GM12872 (cell line): ENCODE measurements around the gene EPS8L2.

ENCODE experiments used
- TF ChIP-seq, protein P1 (sequence below): IDR thresholded peaks from 3 replicates; pipeline ENCODE4 v1.5.1; 2011; ENCODE audit warnings: low read depth, mild to moderate bottlenecking, low read length, moderate library complexity; ENCODE audit not compliant: insufficient read depth

EPS8L2 gene

DNA sequence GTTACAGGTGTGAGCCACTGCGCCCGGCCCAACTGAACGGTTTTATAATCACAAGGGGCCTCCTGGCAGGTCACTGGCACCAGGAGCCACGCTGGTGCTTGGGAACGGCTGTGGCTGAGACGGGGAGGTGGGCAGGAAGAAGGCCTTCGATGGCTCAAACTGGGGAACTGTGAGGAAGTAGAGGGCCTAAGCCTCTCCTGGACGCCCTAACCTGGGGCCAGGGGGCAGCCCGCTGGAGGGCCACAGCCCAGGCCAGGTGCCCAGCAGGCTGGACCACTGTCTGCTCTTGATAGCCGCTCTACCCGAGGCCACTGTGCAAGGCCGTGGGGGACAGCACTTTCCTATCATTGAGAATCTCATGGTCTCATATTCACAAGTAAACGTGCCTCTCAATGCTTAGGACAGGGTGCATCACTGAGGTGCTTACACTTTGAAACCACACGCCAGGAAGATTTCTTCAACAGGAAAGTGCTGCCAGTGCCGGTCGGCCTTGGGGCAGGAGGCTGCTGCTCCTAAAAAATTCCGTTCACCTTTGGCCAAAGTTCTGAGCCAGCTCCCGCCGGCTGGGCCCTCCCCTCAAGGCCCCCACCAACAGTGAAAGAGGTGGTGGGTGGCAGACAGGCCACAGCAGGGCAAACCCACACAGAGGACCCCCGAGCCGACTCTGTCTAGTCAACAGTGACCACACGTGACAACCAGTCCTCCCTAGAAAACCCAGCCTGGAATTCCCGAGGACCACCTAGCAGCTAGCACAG, 64.0 kb downstream of the EPS8L2 start:
- TF ChIP-seq, protein P1, sequence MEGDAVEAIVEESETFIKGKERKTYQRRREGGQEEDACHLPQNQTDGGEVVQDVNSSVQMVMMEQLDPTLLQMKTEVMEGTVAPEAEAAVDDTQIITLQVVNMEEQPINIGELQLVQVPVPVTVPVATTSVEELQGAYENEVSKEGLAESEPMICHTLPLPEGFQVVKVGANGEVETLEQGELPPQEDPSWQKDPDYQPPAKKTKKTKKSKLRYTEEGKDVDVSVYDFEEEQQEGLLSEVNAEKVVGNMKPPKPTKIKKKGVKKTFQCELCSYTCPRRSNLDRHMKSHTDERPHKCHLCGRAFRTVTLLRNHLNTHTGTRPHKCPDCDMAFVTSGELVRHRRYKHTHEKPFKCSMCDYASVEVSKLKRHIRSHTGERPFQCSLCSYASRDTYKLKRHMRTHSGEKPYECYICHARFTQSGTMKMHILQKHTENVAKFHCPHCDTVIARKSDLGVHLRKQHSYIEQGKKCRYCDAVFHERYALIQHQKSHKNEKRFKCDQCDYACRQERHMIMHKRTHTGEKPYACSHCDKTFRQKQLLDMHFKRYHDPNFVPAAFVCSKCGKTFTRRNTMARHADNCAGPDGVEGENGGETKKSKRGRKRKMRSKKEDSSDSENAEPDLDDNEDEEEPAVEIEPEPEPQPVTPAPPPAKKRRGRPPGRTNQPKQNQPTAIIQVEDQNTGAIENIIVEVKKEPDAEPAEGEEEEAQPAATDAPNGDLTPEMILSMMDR: no peak

DNA sequence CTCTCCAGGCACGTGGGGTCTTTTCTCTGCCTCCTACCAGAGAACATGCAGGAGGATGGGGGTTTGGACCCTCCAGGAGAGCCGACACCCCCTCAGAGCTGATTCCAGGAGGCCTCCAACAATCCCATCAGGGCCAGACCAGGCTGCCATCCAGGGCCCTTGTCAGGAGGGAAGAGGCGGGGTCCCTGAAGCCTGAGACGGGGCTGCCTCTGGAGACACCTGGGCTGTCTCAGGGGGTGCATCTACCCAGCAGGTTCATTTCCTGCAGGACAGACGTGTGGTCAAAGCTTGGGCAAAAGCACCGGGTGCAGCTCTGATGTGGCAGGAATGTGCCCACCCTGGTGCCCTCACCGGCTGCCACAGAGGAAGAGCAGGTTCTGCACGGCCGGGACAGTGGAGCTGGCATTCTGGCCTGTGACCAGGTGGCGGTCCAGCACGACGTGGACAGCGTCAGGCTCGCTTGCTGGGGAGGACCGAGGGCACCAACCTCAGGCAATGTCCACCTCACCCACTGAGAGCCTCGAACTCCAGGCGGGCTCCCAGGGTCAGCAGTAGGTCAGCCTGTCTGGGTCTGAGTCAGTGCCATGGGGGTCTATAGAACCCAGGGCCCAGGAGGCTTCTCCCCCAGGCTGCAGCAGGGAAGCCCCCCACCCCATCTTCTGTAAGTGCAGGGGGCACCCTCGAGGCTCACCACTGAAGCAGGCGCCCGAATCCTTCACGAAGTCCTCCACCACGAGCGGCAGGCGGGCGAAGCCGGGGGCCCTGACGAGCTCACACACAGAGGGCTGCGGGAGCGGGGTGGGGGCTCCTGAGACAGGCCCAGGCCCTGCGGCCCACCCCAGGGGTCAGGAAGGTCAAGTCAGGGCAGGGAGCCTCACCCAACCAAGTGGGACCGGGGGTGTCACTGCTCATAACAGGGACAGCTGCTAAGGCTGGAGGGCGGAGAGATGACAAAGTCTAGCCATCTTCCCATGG, 64.9 kb downstream of the EPS8L2 start:
- TF ChIP-seq, protein P1: no peak

DNA sequence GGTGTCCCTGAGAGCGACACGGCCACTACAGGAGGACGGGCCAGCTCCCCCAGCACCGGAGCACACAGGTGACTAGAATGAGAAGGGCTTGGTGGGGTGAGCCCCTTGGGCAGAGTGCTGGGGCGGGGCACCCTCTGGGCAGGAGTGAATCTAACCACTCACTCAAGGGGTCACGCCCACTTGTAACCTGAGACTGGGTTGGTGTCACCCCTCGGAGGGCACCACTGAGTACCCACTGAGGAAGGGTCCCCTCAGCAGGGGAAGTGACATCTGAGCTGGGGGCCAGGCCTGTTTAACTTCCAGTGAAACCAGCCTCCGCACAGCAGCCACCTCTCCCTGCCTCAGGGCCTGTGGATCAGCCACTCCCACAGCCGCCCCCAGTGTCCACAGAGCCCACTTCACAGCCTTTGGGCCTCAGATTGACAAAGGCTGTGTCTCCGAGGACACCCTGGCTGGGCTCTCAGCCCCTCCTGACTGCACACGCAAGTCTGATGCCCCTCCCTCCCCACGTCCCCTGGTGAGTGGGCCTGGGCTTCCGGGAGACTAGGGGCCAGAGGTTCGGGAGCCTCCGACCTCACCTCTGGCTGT, 65.7 kb downstream of the EPS8L2 start:
- TF ChIP-seq, protein P1: no peak

DNA sequence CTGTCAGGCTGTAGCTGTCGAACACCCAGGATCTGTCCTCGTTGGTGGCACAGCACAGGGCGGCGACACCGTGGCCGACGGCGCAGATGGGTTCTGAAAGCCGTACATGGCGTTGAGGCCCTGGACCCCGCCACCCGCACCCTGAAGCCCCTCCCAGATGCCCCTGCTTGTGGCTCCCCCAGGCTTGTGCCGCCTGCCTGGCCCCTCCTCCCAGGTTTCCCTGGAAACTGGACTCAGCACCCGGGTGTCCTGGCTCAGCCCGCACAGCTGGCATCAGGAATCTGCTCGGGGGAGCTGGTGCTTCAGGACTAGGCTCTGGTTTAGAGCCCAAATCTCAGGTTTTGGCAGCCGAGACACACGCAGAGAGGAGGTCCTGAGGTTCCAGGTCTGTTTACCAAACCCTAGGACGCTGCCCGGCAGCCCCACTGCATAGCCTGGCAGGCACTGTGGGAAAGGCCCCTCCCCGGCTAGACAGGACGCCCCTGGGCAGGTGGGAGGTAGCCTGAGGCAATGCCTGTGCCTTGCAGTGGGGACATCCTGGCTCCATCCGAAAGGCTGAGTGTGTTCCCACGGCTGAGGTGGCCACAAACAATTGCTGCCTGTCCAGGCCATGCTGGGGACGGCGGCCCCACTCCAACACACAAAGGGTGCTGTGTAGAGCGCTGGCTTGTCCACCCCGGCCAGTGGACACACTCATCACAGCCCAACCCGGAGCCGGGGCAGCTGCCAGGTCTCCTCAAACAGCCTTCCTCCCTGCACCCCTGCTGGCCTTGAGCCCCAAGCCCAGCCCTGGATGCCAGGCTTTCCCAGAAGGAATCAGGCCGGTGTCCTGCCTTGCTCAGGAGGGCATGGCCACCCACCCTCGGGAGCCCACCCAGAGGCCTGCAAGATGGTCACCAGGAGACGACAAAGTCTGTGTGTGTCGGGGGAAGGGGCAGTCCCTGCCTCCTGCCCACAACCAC, 66.7 kb downstream of the EPS8L2 start:
- TF ChIP-seq, protein P1: no peak

DNA sequence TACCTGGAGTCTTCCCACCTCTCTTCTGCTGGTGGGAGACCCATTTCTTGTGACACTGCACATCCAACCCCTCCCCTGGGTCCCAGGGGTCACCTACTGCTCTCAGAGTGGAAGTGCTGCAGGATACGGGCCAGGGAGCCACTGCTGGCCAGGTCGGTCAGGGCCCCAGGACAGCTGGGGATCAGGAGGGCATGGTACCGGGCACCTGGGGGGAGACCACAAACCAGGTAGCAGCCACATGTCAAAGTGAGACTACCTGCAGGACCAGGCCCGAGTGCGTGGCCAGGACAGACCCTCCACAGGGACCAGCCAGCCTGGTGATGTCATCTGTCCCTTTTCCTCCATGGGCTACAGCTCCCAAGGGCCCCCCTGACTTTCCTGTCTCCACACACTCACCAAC, 67.4 kb downstream of the EPS8L2 start:
- TF ChIP-seq, protein P1: no peak

DNA sequence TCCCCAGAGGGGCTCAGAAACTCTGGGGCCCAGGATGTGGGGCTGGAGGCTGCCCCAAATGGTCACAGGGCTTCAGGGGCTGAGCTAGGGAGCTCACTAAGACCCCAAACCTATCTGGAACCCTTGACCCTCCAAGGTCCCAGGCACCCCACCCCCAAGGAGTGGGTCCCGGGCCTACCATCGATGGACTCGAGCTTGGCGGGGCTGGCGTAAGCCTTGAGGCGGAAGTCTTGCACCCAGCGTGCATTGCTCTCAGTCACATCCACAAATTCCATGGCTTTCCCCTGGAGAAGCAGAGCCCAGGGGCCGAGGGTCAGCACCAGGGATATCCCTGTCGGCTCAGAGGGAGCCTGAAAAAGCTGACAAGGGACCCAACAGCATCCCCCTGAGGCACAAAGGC, 67.8 kb downstream of the EPS8L2 start:
- TF ChIP-seq, protein P1: no peak
